HEK293 (cell line): ENCODE results near the gene PDSS2.

Experiments used
- CTCF ChIA-PET: fragments of 350-600 bp; formaldehyde crosslinking; extraction: SDS; loops from one replicate; lab custom pipeline; 2021; ENCODE audit warnings: antibody characterized with exemption; lab: Yijun Ruan, JAX
- POLR2A ChIA-PET: fragments of 300-600 bp; formaldehyde crosslinking; extraction: SDS; loops from one replicate; lab custom pipeline; 2020; ENCODE audit warnings: antibody characterized with exemption, inconsistent platforms; lab: Yijun Ruan, JAX
- H3K27ac ChIP-seq: fragments of 200-500 bp; sonication (Bioruptor generic); 2 replicates; pipeline ENCODE4 v1.5.1; 2014; ENCODE audit warnings: low read depth, low read length, control low read depth, inconsistent platforms; ENCODE audit errors: extremely low read depth
- H3K36me3 ChIP-seq, 2 experiments: fragments of 200-500 bp in 1 of 2; sonication (Bioruptor generic) in 1 of 2; 1 replicate in 1 of 2; 2 replicates in 1 of 2; pipeline ENCODE4 v1.5.1; 2014 to 2017; ENCODE audit warnings: inconsistent platforms in 2 of 2, low read length in 2 of 2; ENCODE audit not compliant: control insufficient read depth in 2 of 2, insufficient read depth in 1 of 2
- H3K4me1 ChIP-seq: fragments of 200-500 bp; sonication (Bioruptor generic); 2 replicates; pipeline ENCODE4 v1.5.1; 2014; ENCODE audit warnings: mild to moderate bottlenecking, low read length, inconsistent platforms; ENCODE audit not compliant: control insufficient read depth, insufficient read depth
- H3K4me3 ChIP-seq: 2 replicates; pipeline ENCODE4 v1.5.1; 2011; ENCODE audit warnings: low read depth, mild to moderate bottlenecking, control low read depth, low read length, moderate library complexity
- H3K9me3 ChIP-seq: fragments of 200-500 bp; sonication (Bioruptor generic); 2 replicates; pipeline ENCODE4 v1.5.1; 2014; ENCODE audit warnings: low read depth, low read length, inconsistent platforms; ENCODE audit not compliant: control insufficient read depth, insufficient read depth
- GLIS2 ChIP-seq: fragments of 450-650 bp; formaldehyde crosslinking; IDR thresholded peaks from 2 replicates; pipeline ENCODE4 v1.5.1; 2016; ENCODE audit warnings: missing biosample characterization, missing genetic modification characterization
- KLF8 ChIP-seq: fragments of 450-650 bp; formaldehyde crosslinking; IDR thresholded peaks from 2 replicates; pipeline ENCODE4 v1.5.1; 2016; ENCODE audit warnings: missing biosample characterization, missing genetic modification characterization
- MYNN ChIP-seq: fragments of 450-650 bp; formaldehyde crosslinking; IDR thresholded peaks from 2 replicates; pipeline ENCODE4 v1.5.1; 2016; ENCODE audit warnings: missing biosample characterization, missing genetic modification characterization, borderline replicate concordance
- ZBTB48 ChIP-seq: fragments of 450-650 bp; formaldehyde crosslinking; IDR thresholded peaks from 2 replicates; pipeline ENCODE4 v1.5.1; 2016; ENCODE audit warnings: missing biosample characterization, missing genetic modification characterization
- ZEB2 ChIP-seq: fragments of 450-650 bp; formaldehyde crosslinking; IDR thresholded peaks from 2 replicates; pipeline ENCODE4 v1.5.1; 2016; ENCODE audit warnings: missing biosample characterization, missing genetic modification characterization
- ZFP41 ChIP-seq: fragments of 450-650 bp; formaldehyde crosslinking; IDR thresholded peaks from 2 replicates; pipeline ENCODE4 v1.5.1; 2016; ENCODE audit warnings: missing biosample characterization, missing genetic modification characterization, borderline replicate concordance
- ZNF140 ChIP-seq: fragments of 450-650 bp; formaldehyde crosslinking; IDR thresholded peaks from 2 replicates; pipeline ENCODE4 v1.5.1; 2016; ENCODE audit warnings: missing biosample characterization, missing genetic modification characterization
- ZNF16 ChIP-seq: fragments of 450-650 bp; formaldehyde crosslinking; IDR thresholded peaks from 2 replicates; pipeline ENCODE4 v1.5.1; 2016; ENCODE audit warnings: low read depth, missing biosample characterization, missing genetic modification characterization
- ZNF223 ChIP-seq: fragments of 450-650 bp; formaldehyde crosslinking; IDR thresholded peaks from 2 replicates; pipeline ENCODE4 v1.5.1; 2016; ENCODE audit warnings: missing biosample characterization, missing genetic modification characterization
- ZNF248 ChIP-seq: fragments of 450-650 bp; formaldehyde crosslinking; IDR thresholded peaks from 2 replicates; pipeline ENCODE4 v1.5.1; 2017; ENCODE audit warnings: missing biosample characterization, missing genetic modification characterization
- ZNF324 ChIP-seq: fragments of 450-650 bp; formaldehyde crosslinking; IDR thresholded peaks from 2 replicates; pipeline ENCODE4 v1.5.1; 2016; ENCODE audit warnings: missing biosample characterization, missing genetic modification characterization
- ZNF354C ChIP-seq: fragments of 450-650 bp; formaldehyde crosslinking; IDR thresholded peaks from 2 replicates; pipeline ENCODE4 v1.5.1; 2016; ENCODE audit warnings: missing biosample characterization, missing genetic modification characterization, low read depth, borderline replicate concordance
- ZNF423 ChIP-seq: fragments of 450-650 bp; formaldehyde crosslinking; IDR thresholded peaks from 2 replicates; pipeline ENCODE4 v1.5.1; 2016; ENCODE audit warnings: missing biosample characterization, missing genetic modification characterization
- ZNF544 ChIP-seq: fragments of 450-650 bp; formaldehyde crosslinking; IDR thresholded peaks from 2 replicates; pipeline ENCODE4 v1.5.0; 2017; ENCODE audit warnings: missing biosample characterization, missing genetic modification characterization
- ZNF560 ChIP-seq: fragments of 450-650 bp; formaldehyde crosslinking; IDR thresholded peaks from 2 replicates; pipeline ENCODE4 v1.5.1; 2017; ENCODE audit warnings: missing biosample characterization, missing genetic modification characterization, borderline replicate concordance
- ZNF561 ChIP-seq: fragments of 450-650 bp; IDR thresholded peaks from 2 replicates; pipeline ENCODE4 v1.5.1; 2018; ENCODE audit warnings: missing biosample characterization, missing genetic modification characterization, borderline replicate concordance
- ZNF670 ChIP-seq: fragments of 450-650 bp; formaldehyde crosslinking; IDR thresholded peaks from 2 replicates; pipeline ENCODE4 v1.5.1; 2016; ENCODE audit warnings: missing biosample characterization, missing genetic modification characterization, low read depth
- ZSCAN16 ChIP-seq: fragments of 450-650 bp; formaldehyde crosslinking; IDR thresholded peaks from 2 replicates; pipeline ENCODE4 v1.5.1; 2016; ENCODE audit warnings: missing biosample characterization, missing genetic modification characterization
- TF ChIP-seq, protein P1 (sequence below): fragments of 450-650 bp; formaldehyde crosslinking; IDR thresholded peaks from 2 replicates; pipeline ENCODE4 v1.5.1; 2016; ENCODE audit warnings: missing biosample characterization, missing genetic modification characterization
- TF ChIP-seq, protein P2 (sequence below): fragments of 450-650 bp; formaldehyde crosslinking; IDR thresholded peaks from 2 replicates; pipeline ENCODE4 v1.5.1; 2016; ENCODE audit warnings: missing biosample characterization, missing genetic modification characterization, low read depth
- TF ChIP-seq, protein P3 (sequence below): fragments of 450-650 bp; formaldehyde crosslinking; IDR thresholded peaks from 2 replicates; pipeline ENCODE4; 2016; ENCODE audit warnings: missing biosample characterization, missing genetic modification characterization
- TF ChIP-seq, protein P4 (sequence below): fragments of 450-650 bp; formaldehyde crosslinking; IDR thresholded peaks from 2 replicates; pipeline ENCODE4 v1.5.1; 2016; ENCODE audit warnings: missing biosample characterization, missing genetic modification characterization
- TF ChIP-seq, protein P5 (sequence below): fragments of 450-650 bp; formaldehyde crosslinking; IDR thresholded peaks from 2 replicates; pipeline ENCODE4 v1.5.1; 2017; ENCODE audit warnings: missing biosample characterization, missing genetic modification characterization

PDSS2 gene

DNA sequence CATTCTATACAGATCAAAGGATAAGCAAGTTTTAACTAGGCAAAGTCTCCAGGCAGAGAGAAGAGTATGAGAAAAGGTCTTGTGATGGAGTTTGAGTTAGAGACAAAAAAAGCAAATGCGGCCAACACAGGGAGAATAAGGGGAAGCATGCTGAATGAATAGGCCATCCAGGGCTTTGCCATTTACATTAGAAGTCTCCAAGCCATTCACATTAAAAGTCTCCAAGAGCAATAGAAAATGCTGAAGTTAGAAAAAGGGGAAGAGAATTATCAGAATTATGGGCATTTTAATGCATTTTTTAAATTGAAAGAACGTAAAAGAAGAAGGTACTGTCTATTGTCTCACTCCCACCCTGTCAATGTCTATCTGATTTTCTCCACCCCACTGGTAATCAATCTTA lies 49.4 kb downstream of the PDSS2 start:
- H3K27ac ChIP-seq, result no peak overlapping the region
- no peak overlapping the region for H3K4me3 ChIP-seq
- POLR2A ChIA-PET, result no interaction called here
- H3K4me1 ChIP-seq, result 0 out of 2 replicates have a peak, but pooled peaks cover 4% of the 10 kb centered on the region
- H3K36me3 ChIP-seq, result no peaks in the 10 kb centered on the region
- H3K9me3 ChIP-seq, result no peaks in the 10 kb centered on the region
- CTCF ChIA-PET, result no interaction called here
- TF ChIP-seq, protein P1, sequence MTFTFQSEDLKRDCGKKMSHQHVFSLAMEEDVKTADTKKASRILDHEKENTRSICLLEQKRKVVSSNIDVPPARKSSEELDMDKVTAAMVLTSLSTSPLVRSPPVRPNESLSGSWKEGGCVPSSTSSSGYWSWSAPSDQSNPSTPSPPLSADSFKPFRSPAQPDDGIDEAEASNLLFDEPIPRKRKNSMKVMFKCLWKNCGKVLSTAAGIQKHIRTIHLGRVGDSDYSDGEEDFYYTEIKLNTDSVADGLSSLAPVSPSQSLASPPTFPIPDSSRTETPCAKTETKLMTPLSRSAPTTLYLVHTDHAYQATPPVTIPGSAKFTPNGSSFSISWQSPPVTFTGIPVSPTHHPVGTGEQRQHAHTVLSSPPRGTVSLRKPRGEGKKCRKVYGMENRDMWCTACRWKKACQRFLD (tag by site-specific recombination), result no peak
- TF ChIP-seq ZBTB48 (tag by site-specific recombination) (no peak), ZEB2 (tag by site-specific recombination) (no peak), ZNF561 (tag by site-specific recombination) (no peak), GLIS2 (tag by site-specific recombination) (no peak), KLF8 (tag by site-specific recombination) (no peak), MYNN (no peak), ZNF324 (tag by site-specific recombination) (no peak), ZNF354C (no peak), ZNF223 (tag by site-specific recombination) (no peak), ZNF16 (no peak), ZNF140 (tag by site-specific recombination) (no peak)
- TF ChIP-seq, protein P2, sequence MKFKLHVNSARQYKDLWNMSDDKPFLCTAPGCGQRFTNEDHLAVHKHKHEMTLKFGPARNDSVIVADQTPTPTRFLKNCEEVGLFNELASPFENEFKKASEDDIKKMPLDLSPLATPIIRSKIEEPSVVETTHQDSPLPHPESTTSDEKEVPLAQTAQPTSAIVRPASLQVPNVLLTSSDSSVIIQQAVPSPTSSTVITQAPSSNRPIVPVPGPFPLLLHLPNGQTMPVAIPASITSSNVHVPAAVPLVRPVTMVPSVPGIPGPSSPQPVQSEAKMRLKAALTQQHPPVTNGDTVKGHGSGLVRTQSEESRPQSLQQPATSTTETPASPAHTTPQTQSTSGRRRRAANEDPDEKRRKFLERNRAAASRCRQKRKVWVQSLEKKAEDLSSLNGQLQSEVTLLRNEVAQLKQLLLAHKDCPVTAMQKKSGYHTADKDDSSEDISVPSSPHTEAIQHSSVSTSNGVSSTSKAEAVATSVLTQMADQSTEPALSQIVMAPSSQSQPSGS (tag by site-specific recombination), result no peak
- TF ChIP-seq, protein P3, sequence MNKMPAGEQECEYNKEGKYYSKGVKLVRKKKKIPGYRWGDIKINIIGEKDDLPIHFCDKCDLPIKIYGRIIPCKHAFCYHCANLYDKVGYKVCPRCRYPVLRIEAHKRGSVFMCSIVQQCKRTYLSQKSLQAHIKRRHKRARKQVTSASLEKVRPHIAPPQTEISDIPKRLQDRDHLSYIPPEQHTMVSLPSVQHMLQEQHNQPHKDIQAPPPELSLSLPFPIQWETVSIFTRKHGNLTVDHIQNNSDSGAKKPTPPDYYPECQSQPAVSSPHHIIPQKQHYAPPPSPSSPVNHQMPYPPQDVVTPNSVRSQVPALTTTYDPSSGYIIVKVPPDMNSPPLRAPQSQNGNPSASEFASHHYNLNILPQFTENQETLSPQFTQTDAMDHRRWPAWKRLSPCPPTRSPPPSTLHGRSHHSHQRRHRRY, result no peak
- TF ChIP-seq, protein P4, sequence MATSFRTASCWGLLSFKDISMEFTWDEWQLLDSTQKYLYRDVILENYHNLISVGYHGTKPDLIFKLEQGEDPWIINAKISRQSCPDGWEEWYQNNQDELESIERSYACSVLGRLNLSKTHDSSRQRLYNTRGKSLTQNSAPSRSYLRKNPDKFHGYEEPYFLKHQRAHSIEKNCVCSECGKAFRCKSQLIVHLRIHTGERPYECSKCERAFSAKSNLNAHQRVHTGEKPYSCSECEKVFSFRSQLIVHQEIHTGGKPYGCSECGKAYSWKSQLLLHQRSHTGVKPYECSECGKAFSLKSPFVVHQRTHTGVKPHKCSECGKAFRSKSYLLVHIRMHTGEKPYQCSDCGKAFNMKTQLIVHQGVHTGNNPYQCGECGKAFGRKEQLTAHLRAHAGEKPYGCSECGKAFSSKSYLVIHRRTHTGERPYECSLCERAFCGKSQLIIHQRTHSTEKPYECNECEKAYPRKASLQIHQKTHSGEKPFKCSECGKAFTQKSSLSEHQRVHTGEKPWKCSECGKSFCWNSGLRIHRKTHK, result no peak

DNA sequence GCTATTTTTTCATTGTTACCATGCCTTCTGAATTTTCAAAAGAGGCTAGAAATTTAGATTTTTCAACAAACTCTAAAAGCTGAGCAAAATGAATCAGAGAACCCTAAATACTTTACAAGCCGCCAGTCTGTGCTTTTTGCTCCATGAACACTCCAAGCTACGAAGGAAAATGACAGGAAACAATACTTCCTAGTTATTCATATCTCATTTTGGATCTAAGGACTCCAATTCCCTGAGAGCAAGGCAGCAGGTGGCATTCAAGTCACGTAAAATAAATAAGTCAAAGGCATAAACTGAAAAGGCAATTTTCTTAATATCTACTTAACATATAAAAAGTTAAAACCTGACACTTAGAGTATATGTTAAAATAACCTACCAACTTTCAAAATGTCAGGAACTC lies 50.6 kb downstream of the PDSS2 start:
- CTCF ChIA-PET, result no interaction called here
- Histone ChIP-seq H3K4me3 (no peak overlapping the region), H3K27ac (no peak overlapping the region), H3K36me3 (no peaks in the 10 kb centered on the region), H3K4me1 (0 out of 2 replicates have a peak, but pooled peaks cover 4% of the 10 kb centered on the region), H3K9me3 (no peaks in the 10 kb centered on the region)
- TF ChIP-seq ZFP41 (tag by site-specific recombination), result no peak
- TF ChIP-seq ZNF248, result no peak
- TF ChIP-seq, protein P5, sequence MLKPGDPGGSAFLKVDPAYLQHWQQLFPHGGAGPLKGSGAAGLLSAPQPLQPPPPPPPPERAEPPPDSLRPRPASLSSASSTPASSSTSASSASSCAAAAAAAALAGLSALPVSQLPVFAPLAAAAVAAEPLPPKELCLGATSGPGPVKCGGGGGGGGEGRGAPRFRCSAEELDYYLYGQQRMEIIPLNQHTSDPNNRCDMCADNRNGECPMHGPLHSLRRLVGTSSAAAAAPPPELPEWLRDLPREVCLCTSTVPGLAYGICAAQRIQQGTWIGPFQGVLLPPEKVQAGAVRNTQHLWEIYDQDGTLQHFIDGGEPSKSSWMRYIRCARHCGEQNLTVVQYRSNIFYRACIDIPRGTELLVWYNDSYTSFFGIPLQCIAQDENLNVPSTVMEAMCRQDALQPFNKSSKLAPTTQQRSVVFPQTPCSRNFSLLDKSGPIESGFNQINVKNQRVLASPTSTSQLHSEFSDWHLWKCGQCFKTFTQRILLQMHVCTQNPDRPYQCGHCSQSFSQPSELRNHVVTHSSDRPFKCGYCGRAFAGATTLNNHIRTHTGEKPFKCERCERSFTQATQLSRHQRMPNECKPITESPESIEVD, result 0 out of 2 replicates have a peak, but pooled peaks have one; percentile 28
- no peak for TF ChIP-seq ZNF670 (tag by site-specific recombination)
- no peak for TF ChIP-seq ZNF423 (tag by site-specific recombination)
- TF ChIP-seq ZNF544, result no peak
- TF ChIP-seq ZNF560 (tag by site-specific recombination), result no peak
- TF ChIP-seq ZSCAN16 (tag by site-specific recombination), result no peak
- POLR2A ChIA-PET, result no interaction called here
